ENCODE measurements around the gene OR8H1.

The OR8H1 gene, protein sequence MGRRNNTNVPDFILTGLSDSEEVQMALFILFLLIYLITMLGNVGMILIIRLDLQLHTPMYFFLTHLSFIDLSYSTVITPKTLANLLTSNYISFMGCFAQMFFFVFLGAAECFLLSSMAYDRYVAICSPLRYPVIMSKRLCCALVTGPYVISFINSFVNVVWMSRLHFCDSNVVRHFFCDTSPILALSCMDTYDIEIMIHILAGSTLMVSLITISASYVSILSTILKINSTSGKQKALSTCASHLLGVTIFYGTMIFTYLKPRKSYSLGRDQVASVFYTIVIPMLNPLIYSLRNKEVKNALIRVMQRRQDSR

GRCh38 chr11:56292154-56292553 is at the start of gene OR8H1:
Gene OR8H1 (minus strand): TSS chr11:56292254. CDS start chr11:56291062, 1,192 bp downstream.
- DNase-seq = no peak

GRCh38 chr11:56340289-56340688 is 48.2 kb upstream of the OR8H1 start:
- DNase-seq = no peak

DNA sequence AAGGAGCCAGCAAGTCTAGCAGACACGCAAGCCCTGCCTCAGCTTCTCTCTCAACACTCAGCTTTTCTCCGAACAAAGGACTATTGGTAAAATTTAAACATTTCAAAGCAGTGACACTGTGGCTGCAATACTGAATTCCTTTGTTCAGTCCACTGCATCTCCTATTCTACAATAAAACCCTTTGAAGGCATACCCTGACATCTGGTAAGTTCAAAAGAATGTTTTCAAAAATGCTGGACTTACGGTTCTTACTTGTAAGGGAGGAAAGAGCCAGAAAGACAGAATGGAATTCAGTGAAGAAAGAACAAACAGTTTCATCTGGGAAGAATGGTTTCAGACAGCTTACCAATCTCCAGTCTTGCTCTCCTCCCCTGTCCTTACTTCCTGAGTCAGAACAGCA is 41.1 kb upstream of the OR8H1 start:
- DNase-seq = no peak

- DNase-seq = no peak
Observed at GRCh38 chr11:56331861-56332491, 39.9 kb upstream of the OR8H1 start.

DNA sequence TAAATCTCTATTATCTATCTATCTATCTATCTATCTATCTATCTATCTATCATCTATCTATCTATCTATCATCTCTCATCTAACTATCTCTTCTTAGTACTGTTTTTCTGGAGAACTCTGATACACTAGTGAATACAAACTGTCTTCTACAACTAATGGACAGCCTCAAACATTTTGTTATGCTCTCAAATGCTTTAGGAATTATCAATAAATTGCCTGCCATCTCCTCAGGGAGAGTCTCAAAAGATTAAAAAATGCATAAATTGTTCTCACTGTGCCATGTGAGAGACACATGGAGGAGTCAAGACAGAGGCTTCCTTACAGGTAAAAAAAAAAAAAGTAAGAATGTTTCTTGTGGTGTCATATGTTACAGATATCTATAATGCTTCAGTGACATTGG is 22.8 kb upstream of the OR8H1 start, which contains the start of gene OR8K3:
TSS of gene OR8K3 (plus strand) at position 301 of the 400 bp plus-strand sequence. CDS start 3,163 bp downstream, outside the sequence.
- no peak for DNase-seq

- DNase-seq = no peak
Observed at GRCh38 chr11:56307836-56308235, 15.8 kb upstream of the OR8H1 start.

- DNase-seq = no peak
Observed at GRCh38 chr11:56296898-56297297, 4.8 kb upstream of the OR8H1 start.

DNA sequence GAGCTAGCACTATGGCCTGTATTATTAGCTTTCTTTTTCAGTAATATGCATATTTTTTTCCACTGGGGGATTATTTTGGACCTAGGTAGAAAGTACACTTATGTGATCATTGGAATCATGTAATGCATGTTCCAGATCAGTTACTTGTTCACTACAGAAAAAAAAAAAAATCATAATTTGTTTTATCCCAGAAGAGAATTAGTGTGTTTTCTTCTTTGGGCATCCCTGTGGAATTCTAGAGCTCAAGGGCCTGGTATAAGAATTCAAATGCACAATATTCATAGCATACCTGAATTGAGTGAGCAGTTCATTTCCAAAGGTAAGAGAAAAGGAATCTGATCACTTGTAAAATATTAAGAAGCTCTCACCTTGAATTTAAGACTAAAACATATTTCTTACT is 18.2 kb downstream of the OR8H1 start, which contains the start of gene OR5T1:
TSS of gene OR5T1 (plus strand) at position 301 of the 400 bp plus-strand sequence. CDS start 1,485 bp downstream, outside the sequence.
- no peak for DNase-seq

- no peak for DNase-seq
Observed at GRCh38 chr11:56271092-56271491, 21.0 kb downstream of the OR8H1 start.

DNA sequence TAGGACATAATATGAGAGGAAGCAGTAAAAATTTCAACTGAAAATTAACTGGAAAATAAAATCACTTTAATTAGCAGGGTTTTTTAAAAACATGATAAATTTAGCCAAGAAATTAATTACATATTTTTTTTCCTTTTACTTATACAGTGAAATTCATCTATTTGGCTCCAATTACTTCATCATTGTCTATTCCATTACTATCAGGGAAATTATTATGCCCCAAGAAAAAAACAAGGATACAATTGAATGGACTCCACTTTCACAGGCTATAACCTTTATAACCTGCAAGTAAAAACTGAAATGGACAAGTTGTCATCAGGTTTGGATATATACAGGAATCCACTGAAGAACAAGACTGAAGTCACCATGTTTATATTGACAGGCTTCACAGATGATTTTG is 40.1 kb downstream of the OR8H1 start, which contains the start of gene OR5T3:
TSS of gene OR5T3 (plus strand) at position 301 of the 400 bp plus-strand sequence. CDS start at position 301, 0 bp downstream.
- no peak for DNase-seq
